ENCODE measurements around the gene KLHL29. TPM values are rescaled to one million over a fixed set of nuclear protein-coding genes. Genes with fewer than 3 reads are reported as not detected.

KLHL29 gene
- total RNA-seq, 4 donors from 2014 or later = 4.8 to 17.0 (median 10.5) TPM

DNA sequence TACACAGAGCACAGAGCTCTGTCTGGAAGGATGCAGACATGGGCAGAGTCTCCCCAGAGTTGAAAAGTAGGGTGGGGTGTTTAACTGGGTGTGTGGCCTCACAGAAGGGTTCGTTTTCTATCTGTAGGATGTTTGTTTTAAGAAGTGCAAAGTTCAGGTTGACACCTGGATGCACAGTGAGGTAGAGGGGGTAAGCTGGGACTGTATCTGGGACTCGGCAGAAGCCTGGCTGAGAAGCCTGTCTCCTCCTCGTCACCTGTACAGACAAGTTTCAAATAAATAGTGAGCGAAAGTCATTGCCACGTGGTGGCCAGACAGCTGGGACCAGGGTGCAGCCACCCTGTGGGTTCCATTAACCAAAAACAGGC, 145.9 kb downstream of the KLHL29 start:
- no peak for TF ChIP-seq POLR2A (IDR thresholded peaks at IDR 0.05)
- TF ChIP-seq, protein P1, sequence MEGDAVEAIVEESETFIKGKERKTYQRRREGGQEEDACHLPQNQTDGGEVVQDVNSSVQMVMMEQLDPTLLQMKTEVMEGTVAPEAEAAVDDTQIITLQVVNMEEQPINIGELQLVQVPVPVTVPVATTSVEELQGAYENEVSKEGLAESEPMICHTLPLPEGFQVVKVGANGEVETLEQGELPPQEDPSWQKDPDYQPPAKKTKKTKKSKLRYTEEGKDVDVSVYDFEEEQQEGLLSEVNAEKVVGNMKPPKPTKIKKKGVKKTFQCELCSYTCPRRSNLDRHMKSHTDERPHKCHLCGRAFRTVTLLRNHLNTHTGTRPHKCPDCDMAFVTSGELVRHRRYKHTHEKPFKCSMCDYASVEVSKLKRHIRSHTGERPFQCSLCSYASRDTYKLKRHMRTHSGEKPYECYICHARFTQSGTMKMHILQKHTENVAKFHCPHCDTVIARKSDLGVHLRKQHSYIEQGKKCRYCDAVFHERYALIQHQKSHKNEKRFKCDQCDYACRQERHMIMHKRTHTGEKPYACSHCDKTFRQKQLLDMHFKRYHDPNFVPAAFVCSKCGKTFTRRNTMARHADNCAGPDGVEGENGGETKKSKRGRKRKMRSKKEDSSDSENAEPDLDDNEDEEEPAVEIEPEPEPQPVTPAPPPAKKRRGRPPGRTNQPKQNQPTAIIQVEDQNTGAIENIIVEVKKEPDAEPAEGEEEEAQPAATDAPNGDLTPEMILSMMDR (IDR thresholded peaks at IDR 0.05) = no peak
- DNase-seq = no peak
- Histone ChIP-seq H3K4me1 (no peaks in the 10 kb centered on the region), H3K9me3 (no peaks in the 10 kb centered on the region), H3K27me3 (no peaks in the 10 kb centered on the region), H3K36me3 (no peaks in the 10 kb centered on the region), H3K4me3 (no peak overlapping the region), H3K27ac (no peak overlapping the region)
- intact Hi-C loops (cut with DNase I; ENCODE audit: low total_unique reads) = no loop called here

DNA sequence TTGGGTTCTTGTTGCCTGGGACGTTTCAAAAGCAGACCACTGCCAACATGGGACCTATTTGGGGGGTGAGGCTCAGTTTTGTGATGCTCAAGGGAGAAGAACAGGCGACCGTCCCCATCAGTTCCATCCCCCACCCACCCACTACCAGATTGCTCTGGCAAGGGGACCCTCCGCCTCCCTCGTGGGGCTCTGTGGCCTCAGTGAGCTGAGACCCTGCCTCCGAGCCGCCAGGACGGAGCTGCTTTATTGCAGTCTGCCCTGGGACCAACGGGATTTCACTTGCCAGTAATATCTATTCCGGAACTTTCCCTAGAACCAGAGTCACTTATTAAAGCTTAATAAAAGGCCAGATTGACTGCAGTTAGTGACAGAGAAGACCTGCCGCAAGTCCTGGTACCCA, 146.3 kb downstream of the KLHL29 start:
- H3K27ac ChIP-seq = peak overlapping the region in 1 of 2 donors; percentile 70
- TF ChIP-seq, protein P1 (IDR thresholded peaks at IDR 0.05) = no peak
- no peak for TF ChIP-seq POLR2A (IDR thresholded peaks at IDR 0.05)

DNA sequence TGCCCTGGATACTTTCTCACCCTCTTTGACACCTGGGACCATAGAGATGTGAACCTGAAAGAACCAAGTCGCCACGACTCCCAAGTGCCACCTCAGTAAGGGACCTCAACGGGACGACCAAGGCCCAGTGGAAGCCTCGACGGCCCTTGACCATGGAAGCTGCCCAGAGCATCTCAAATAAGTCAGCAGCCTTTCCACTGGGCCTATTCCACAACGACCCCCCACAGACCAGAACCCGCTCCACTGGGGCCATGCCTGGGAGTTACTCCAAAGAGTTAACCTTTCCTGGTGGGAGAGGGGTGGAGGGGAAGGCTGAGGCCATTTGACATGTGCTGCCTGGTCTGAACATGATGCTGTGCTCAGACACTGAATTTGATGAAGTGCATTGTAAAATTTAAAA, 146.9 kb downstream of the KLHL29 start:
- H3K4me3 ChIP-seq = no peak overlapping the region

More for the DNA sequence above, 146.3 kb downstream of the KLHL29 start:
- Histone ChIP-seq H3K4me1 (no peaks in the 10 kb centered on the region), H3K4me3 (no peak overlapping the region), H3K27me3 (no peaks in the 10 kb centered on the region), H3K9me3 (no peaks in the 10 kb centered on the region), H3K36me3 (no peaks in the 10 kb centered on the region)
- no peak for DNase-seq
- intact Hi-C loops (cut with DNase I; ENCODE audit: low total_unique reads) = no loop called here

DNA sequence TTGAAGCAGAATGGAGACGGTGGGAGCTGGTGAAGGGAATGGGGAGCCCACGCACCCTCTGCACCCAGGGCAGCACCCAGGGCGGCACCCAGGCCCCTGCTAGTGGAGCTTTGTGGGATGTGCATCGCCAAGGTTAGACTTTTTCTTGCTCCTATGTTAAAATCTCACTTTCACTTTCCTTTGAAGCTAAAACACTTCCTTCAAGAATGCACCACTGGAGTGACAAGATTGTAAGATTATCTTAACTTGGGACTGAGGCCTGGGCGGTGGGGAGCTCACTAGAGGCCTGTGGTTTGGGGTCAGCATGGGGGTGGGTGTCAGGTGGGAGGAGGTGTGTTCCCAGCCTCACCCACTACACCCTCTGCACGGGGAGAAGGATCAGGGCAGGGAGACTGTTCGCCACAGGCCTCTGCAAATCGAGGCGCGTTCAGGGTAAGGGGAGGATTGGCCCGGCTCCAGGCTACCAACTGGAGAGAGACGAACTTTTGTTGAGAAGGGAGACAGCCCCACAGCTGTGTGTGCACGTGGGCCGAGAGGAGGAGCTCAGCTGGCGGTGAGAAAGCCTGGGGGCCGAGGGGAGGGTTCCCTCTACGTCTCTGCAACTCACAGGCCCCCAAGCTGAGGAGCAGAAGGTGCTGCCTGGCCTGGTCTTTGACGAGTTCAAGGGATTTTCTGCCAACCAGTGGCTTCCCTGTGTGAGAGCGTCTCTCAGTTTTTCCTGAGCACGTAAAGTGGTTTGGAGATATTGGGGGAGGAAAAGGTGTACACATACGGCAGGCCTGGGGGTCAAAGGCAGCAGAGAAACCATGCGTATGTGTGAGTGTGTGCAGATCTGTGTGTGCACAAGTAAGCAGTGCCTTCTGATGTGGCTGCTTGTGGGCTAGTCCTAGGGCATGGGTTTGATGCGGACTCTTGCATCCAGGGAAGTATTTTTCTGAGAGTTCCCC, 147.7 kb downstream of the KLHL29 start:
- no peaks in the 10 kb centered on the region for H3K4me1 ChIP-seq
- no peaks in the 10 kb centered on the region for H3K9me3 ChIP-seq
- H3K27me3 ChIP-seq = no peaks in the 10 kb centered on the region
- intact Hi-C loops (cut with DNase I; ENCODE audit: low total_unique reads) = no loop called here
- peak overlapping the region; percentile 70 to 71 for H3K27ac ChIP-seq
- H3K36me3 ChIP-seq = no peaks in the 10 kb centered on the region
- TF ChIP-seq, protein P1 (IDR thresholded peaks at IDR 0.05) = no peak
- TF ChIP-seq POLR2A (IDR thresholded peaks at IDR 0.05) = no peak
- peak overlapping the region; percentile 9 to 18 for H3K4me3 ChIP-seq
- DNase-seq = peak; percentile 38 to 66

More for the DNA sequence above, 146.9 kb downstream of the KLHL29 start:
- Histone ChIP-seq H3K36me3 (no peaks in the 10 kb centered on the region), H3K27me3 (no peaks in the 10 kb centered on the region), H3K9me3 (no peaks in the 10 kb centered on the region), H3K4me1 (no peaks in the 10 kb centered on the region), H3K27ac (peak overlapping the region; percentile 70 to 71)
- DNase-seq = no peak
- intact Hi-C loops (cut with DNase I; ENCODE audit: low total_unique reads) = no loop called here
- TF ChIP-seq, protein P1 (IDR thresholded peaks at IDR 0.05) = no peak
- TF ChIP-seq POLR2A (IDR thresholded peaks at IDR 0.05) = no peak

DNA sequence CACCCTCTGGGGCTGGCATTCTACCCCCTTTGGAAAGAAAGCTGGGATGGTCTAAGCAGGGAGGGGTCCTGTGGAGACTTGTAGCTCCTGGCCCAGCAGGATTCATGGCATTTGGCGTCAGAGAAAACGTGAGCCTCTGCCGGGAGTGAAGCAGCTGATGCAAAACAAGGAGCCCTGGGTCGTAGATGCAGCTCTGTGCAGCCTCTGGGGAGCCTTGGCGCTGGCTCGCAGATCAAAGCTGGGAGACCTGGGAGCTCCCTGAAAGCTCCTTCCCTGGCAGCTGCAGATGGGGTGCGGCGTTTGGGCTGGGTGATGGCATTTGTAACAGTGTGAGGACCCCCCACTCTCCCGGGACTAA, 148.3 kb downstream of the KLHL29 start:
- H3K4me1 ChIP-seq = no peaks in the 10 kb centered on the region
- no peak for DNase-seq
- intact Hi-C loops (cut with DNase I; ENCODE audit: low total_unique reads) = no loop called here
- no peak overlapping the region for H3K4me3 ChIP-seq
- TF ChIP-seq POLR2A (IDR thresholded peaks at IDR 0.05) = no peak
- TF ChIP-seq, protein P1 (IDR thresholded peaks at IDR 0.05) = no peak
- peak overlapping the region; percentile 70 to 71 for H3K27ac ChIP-seq
- no peaks in the 10 kb centered on the region for H3K27me3 ChIP-seq
- H3K9me3 ChIP-seq = no peaks in the 10 kb centered on the region
- no peaks in the 10 kb centered on the region for H3K36me3 ChIP-seq
